GM23338 (cell line): ENCODE data around the gene MYLK. TPM values are rescaled to one million over a fixed set of nuclear protein-coding genes. Genes with fewer than 3 reads are reported as not detected.
A peak's percentile ranks its signal among the peaks of the same experiment; 100 is the strongest.

ENCODE experiments used
- ATAC-seq: fragments of 200-7000 bp; cut with Tn5 transposase; 3 replicates; pipeline ENCODE4 v1.9.1; 2020
- DNase-seq: peaks from one replicate; pipeline ENCODE4 v3.0.0-alpha.2; 2015; ENCODE audit warnings: low spot score
- H2AFZ ChIP-seq: fragments of 200-600 bp; sonication (generic); 2 replicates; pipeline ENCODE4 v1.8.0; 2016; ENCODE audit warnings: antibody characterized with exemption, mild to moderate bottlenecking, moderate library complexity
- H3F3A ChIP-seq: fragments of 200-600 bp; sonication (generic); replicated peaks from 2 replicates; pipeline ENCODE4 v1.8.0; 2017; ENCODE audit warnings: antibody characterized with exemption, mixed run types, low read depth
- H3K27ac ChIP-seq: fragments of 200-600 bp; sonication (generic); 2 replicates; pipeline ENCODE4 v1.6.1; 2016; ENCODE audit warnings: low read depth
- H3K27me3 ChIP-seq: fragments of 200-600 bp; sonication (generic); 2 replicates; pipeline ENCODE4 v1.8.0; 2016; ENCODE audit warnings: mild to moderate bottlenecking, mixed run types, moderate library complexity; ENCODE audit not compliant: insufficient read depth
- H3K36me3 ChIP-seq: fragments of 200-600 bp; sonication (generic); 2 replicates; pipeline ENCODE4 v1.8.0; 2016; ENCODE audit warnings: mild to moderate bottlenecking; ENCODE audit not compliant: insufficient read depth
- H3K4me1 ChIP-seq: fragments of 200-600 bp; sonication (generic); 2 replicates; pipeline ENCODE4 v1.8.0; 2016; ENCODE audit warnings: mild to moderate bottlenecking, moderate library complexity; ENCODE audit not compliant: insufficient read depth
- H3K4me2 ChIP-seq: fragments of 200-600 bp; sonication (generic); 2 replicates; pipeline ENCODE4 v1.7.1; 2017; ENCODE audit warnings: mixed run types
- H3K4me3 ChIP-seq: fragments of 200-600 bp; sonication (generic); 2 replicates; pipeline ENCODE4 v1.6.1; 2016; ENCODE audit warnings: mixed run types
- H3K79me2 ChIP-seq: fragments of 200-600 bp; sonication (generic); replicated peaks from 2 replicates; pipeline ENCODE4 v1.8.0; 2017; ENCODE audit warnings: mild to moderate bottlenecking; ENCODE audit not compliant: insufficient read depth
- H3K9me2 ChIP-seq: fragments of 200-600 bp; sonication (generic); 2 replicates; pipeline ENCODE4 v1.8.0; 2017; ENCODE audit not compliant: insufficient read depth
- H4K20me1 ChIP-seq: fragments of 200-600 bp; sonication (generic); replicated peaks from 2 replicates; pipeline ENCODE4 v1.8.0; 2017; ENCODE audit warnings: mild to moderate bottlenecking; ENCODE audit not compliant: insufficient read depth
- H3K27ac Mint-ChIP-seq: 2 replicates; pipeline ENCODE4 v1.8.0; 2020; ENCODE audit warnings: inconsistent platforms, mild to moderate bottlenecking, moderate library complexity, mixed read lengths
- H3K27me3 Mint-ChIP-seq: 3 replicates; pipeline ENCODE4 v1.8.0; 2022; ENCODE audit warnings: low read depth, mild to moderate bottlenecking, moderate library complexity, mixed read lengths, inconsistent platforms; ENCODE audit not compliant: insufficient read depth, poor library complexity
- H3K36me3 Mint-ChIP-seq: 3 replicates; pipeline ENCODE4 v1.8.0; 2021; ENCODE audit warnings: low read depth, mild to moderate bottlenecking, inconsistent platforms, moderate library complexity, mixed read lengths
- H3K4me1 Mint-ChIP-seq: 3 replicates; pipeline ENCODE4 v1.8.0; 2020; ENCODE audit warnings: mild to moderate bottlenecking, inconsistent platforms, mixed read lengths
- H3K4me3 Mint-ChIP-seq: 3 replicates; pipeline ENCODE4 v1.8.0; 2021; ENCODE audit warnings: moderate library complexity, mild to moderate bottlenecking, inconsistent platforms, mixed read lengths
- H3K9me3 Mint-ChIP-seq: 3 replicates; pipeline ENCODE4 v1.8.0; 2020; ENCODE audit warnings: moderate library complexity, mild to moderate bottlenecking, inconsistent platforms, mixed read lengths
- CREB1 ChIP-seq: fragments of 250-450 bp; sonication (Bioruptor Pico); IDR thresholded peaks from 2 replicates; pipeline ENCODE4 v1.5.0; 2020; ENCODE audit warnings: low read depth, mild to moderate bottlenecking, moderate library complexity
- CTCF ChIP-seq, 2 experiments: fragments of 200-600 bp in 1 of 2; sonication (generic) in 1 of 2; conservative IDR thresholded peaks; 2 replicates each; pipeline versions ENCODE4 v1.5.1 to v1.6.1; 2016 to 2017; ENCODE audit warnings: antibody characterized with exemption in 2 of 2, low read depth in 2 of 2, mild to moderate bottlenecking in 2 of 2, moderate library complexity in 1 of 2
- ETS1 ChIP-seq: IDR thresholded peaks from 2 replicates; pipeline ENCODE4 v1.6.1; 2016; ENCODE audit warnings: antibody characterized with exemption
- EZH2phosphoT487 ChIP-seq: fragments of 200-600 bp; sonication (generic); IDR thresholded peaks from one replicate; pipeline ENCODE4 v1.8.1; 2018; ENCODE audit warnings: antibody characterized with exemption; ENCODE audit not compliant: unreplicated experiment
- JUNB ChIP-seq: IDR thresholded peaks from one replicate; pipeline ENCODE4 v1.6.1; 2016; ENCODE audit warnings: antibody characterized with exemption; ENCODE audit not compliant: unreplicated experiment
- NANOG ChIP-seq: IDR thresholded peaks from 2 replicates; pipeline ENCODE4 v1.6.1; 2016; ENCODE audit warnings: antibody characterized with exemption, borderline replicate concordance
- REST ChIP-seq: IDR thresholded peaks from one replicate; pipeline ENCODE4 v1.6.1; 2018; ENCODE audit warnings: antibody characterized with exemption; ENCODE audit not compliant: unreplicated experiment
- STAT1 ChIP-seq: IDR thresholded peaks from one replicate; pipeline ENCODE4 v1.6.1; 2016; ENCODE audit warnings: antibody characterized with exemption; ENCODE audit not compliant: unreplicated experiment
- ZNF462 ChIP-seq: fragments of 250-450 bp; sonication (Bioruptor Pico); IDR thresholded peaks from 2 replicates; pipeline ENCODE4 v1.5.0; 2020; ENCODE audit warnings: mild to moderate bottlenecking, moderate library complexity
- polyA plus RNA-seq: library from polyadenylated mRNA; unstranded; fragments of >200 nt; fragmentation: Nextera tagmentation; extraction: Ambion mirVana; gene quantifications from 2 replicates; pipeline ENCODE4 v1.2.1, GENCODE V29; 2016
- total RNA-seq: library from RNA; depleted of rRNA; stranded (reverse); fragments of >200 nt; shearing (Covaris generic); gene quantifications from 2 replicates; pipeline ENCODE4 v1.2.3, GENCODE V29; 2014

Gene MYLK
- total and polyA plus RNA-seq, 2 experiments from 2014 or later: 11.5 to 17.9 TPM

GRCh38 chr3:123728014-123728413 is 156.1 kb downstream of the MYLK start (continued):
- TF ChIP-seq CREB1 (CRISPR knock-in tag): no peak

GRCh38 chr3:123725652-123726400 is 158.3 kb downstream of the MYLK start:
- Histone ChIP-seq H3K27me3 (no peaks in the 10 kb centered on the region), H4K20me1 (no peaks in the 10 kb centered on the region), H3K4me1 (no peaks in the 10 kb centered on the region), H3K27ac (no peak overlapping the region), H3K9me2 (no peaks in the 10 kb centered on the region), H3K79me2 (no peaks in the 10 kb centered on the region), H3K36me3 (no peaks in the 10 kb centered on the region), H2AFZ (no peak overlapping the region), H3F3A (no peaks in the 10 kb centered on the region), H3K4me3 (no peak overlapping the region), H3K4me2 (no peak overlapping the region)
- peaks cover 2% of the 10 kb centered on the region; the same call in 2 of the 3 replicates for H3K4me1 Mint-ChIP-seq
- ATAC-seq (peak; percentile 30), DNase-seq (peak; percentile 51)
- no peak overlapping the region for H3K4me3 Mint-ChIP-seq
- no peak overlapping the region for H3K27ac Mint-ChIP-seq
- no peak for TF ChIP-seq ETS1
- no peak for TF ChIP-seq STAT1
- no peak for TF ChIP-seq ZNF462 (CRISPR knock-in tag)
- TF ChIP-seq REST: no peak
- TF ChIP-seq NANOG: no peak
- TF ChIP-seq JUNB: no peak
- no peak for TF ChIP-seq EZH2phosphoT487
- TF ChIP-seq CTCF (conservative IDR thresholded peaks at IDR 0.05; ENCODE audit: low read depth in 2 of 2): peak in 1 of 2 experiments; percentile 22; a peak in 1 of 4 replicates
- no peaks in the 10 kb centered on the region for H3K9me3 Mint-ChIP-seq
- peaks cover 2% of the 10 kb centered on the region for H3K27me3 Mint-ChIP-seq
- no peaks in the 10 kb centered on the region for H3K36me3 Mint-ChIP-seq
